Nucleus accumbens (tissue), 56 donors: ENCODE data around the gene SYF2.

ENCODE experiments used
- DNase-seq, 56 donors: peaks; one replicate each; lab custom pipeline; 2025; lab: John Stamatoyannopoulos, UW

Gene SYF2

GRCh38 chr1:25186161-25187007 lies 45.9 kb downstream of the SYF2 start:
- DNase-seq, result no peak

- DNase-seq, result no peak
Observed at GRCh38 chr1:25185409-25186160, 46.7 kb downstream of the SYF2 start.

- DNase-seq, result no peak
Observed at GRCh38 chr1:25184001-25184762, 48.1 kb downstream of the SYF2 start.

GRCh38 chr1:25183126-25183980 lies 48.9 kb downstream of the SYF2 start:
- no peak for DNase-seq

GRCh38 chr1:25182629-25183028 lies 49.7 kb downstream of the SYF2 start:
- DNase-seq, result no peak

- no peak for DNase-seq
Observed at GRCh38 chr1:25180996-25181395, 51.3 kb downstream of the SYF2 start.

- DNase-seq, result no peak
Observed at GRCh38 chr1:25178917-25179561, 53.3 kb downstream of the SYF2 start.

- peak in 34 of 56 donors; percentile 8 to 62 (median 36) for DNase-seq
Observed at GRCh38 chr1:25174730-25175612, 57.3 kb downstream of the SYF2 start.

- no peak for DNase-seq
Observed at GRCh38 chr1:25174363-25174729, 58.0 kb downstream of the SYF2 start.

- no peak for DNase-seq
Observed at GRCh38 chr1:25173809-25174340, 58.4 kb downstream of the SYF2 start.
